ENCODE data around the gene CACNA1G.

DNA sequence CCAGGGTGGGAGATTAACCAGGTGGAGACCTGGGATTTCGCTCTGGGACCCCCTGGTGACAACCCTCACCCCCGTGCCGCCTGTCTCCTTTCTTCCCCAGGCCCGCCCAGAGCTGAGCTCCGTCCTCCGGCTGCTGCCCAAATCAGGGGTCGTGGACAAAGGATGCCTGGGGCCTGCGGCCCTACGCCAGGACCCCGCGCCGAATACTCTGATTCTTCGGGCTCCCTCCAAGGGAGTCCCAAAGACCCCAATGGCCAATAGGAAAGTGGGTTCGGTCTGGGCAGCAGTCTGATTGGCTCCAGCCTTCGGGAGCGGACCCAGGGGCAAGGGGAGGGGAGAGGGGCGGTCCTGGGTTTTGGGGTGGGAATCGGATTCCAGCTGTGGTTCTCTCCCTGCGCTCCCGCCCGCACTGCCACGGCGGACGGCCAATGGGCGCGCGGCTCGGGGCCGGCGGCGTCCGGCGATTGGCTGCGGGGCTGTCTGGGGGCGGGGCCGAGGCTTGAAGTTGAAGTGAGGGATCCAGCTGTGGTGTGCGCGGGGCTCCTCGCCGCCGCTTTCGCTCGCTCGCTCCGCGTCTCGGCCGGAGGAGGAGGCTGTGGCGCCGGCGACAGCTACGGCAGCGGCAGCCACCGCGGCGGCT lies at the start of gene CACNA1G:
- TF ChIP-seq CTCF (IDR thresholded peaks at IDR 0.05; ENCODE audit: borderline replicate concordance, extremely low read depth, low read length, poor library complexity, severe bottlenecking) (no peak), EZH2 (IDR thresholded peaks at IDR 0.05; ENCODE audit: borderline replicate concordance, low read depth, low read length, severe bottlenecking) (no peak)
